UCSD-AML1 (cell line): ENCODE results near the gene ADAMTS9.
"Not testable (repeated sequence)": the region's sequence is repeated elsewhere in the genome, so short reads cannot be mapped to it uniquely, and the experiment has no call there.

ENCODE experiments used
- DNase-seq: peaks from one replicate; lab custom pipeline; 2025; ENCODE audit not compliant: unreplicated experiment; lab: John Stamatoyannopoulos, UW

Gene ADAMTS9

DNA sequence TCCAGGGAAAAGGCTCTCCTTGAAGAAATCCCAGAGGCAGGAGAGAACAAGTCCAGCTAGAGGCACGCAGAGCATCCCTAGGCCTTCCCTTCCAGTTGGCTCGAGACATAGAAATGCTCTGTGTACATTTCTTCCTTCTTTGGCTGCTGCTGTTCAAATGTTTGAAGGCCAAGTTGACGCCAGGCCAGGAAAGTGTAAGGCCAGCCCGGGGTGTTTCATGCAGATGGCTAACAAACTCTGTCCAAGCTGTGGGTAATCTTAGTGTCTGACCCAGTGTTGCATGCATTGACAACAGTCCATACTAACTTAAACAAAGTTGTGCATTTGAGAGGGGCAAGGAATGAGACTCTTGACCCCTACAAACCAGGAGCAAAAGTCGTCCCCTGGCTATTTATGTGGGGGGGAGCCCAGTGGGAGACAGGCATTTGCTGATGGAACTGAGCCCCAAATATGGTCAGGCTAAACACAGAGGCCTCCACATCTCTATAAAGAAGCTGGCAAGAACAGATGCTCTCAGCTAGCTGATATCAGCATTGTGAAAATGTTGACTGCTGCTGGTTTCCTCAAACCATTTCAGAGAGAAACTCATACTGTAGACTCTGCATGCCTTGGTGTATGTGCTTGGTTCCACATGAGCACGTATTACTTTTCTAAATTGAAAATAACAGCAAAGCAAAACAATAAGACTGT, 139.5 kb downstream of the ADAMTS9 start:
- DNase-seq: no peak

- DNase-seq: no peak
Observed at GRCh38 chr3:64546856-64547255, 140.9 kb downstream of the ADAMTS9 start.

DNA sequence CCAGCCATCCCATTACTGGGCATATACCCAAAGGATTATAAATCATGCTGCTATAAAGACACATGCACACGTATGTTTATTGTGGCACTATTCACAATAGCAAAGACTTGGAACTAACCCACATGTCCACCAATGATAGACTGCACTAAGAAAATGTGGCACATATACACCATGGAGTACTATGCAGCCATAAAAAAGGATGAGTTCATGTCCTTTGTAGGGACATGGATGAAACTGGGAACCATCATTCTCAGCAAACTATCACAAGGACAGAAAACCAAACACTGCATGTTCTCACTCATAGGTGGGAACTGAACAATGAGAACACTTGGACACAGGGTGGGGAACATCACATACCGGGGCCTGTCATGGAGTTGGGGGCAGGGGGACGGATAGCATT, 142.6 kb downstream of the ADAMTS9 start:
- not testable (repeated sequence) for DNase-seq

- DNase-seq: no peak
Observed at GRCh38 chr3:64541803-64542202, 146.0 kb downstream of the ADAMTS9 start.

- no peak for DNase-seq
Observed at GRCh38 chr3:64539451-64540196, 148.2 kb downstream of the ADAMTS9 start.

DNA sequence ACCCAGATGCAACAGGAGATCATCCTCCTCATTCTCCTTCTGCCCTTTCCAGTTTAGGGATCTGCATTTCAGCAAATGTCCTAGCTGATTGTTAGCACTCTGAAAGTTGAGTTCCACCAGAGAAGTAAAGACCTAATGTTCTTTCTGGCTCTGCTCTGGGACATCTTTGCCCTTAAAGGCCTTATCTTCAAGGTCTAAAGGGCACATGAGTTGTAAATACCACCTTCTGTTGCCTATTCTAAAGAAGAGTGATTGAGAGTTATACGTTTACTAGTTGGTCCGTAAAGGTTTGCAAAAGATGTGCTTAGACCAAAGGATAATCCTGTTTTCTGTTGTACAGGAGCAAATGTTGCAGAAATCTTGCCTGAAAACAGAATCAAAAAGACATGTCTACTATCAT, 151.6 kb downstream of the ADAMTS9 start:
- no peak for DNase-seq

DNA sequence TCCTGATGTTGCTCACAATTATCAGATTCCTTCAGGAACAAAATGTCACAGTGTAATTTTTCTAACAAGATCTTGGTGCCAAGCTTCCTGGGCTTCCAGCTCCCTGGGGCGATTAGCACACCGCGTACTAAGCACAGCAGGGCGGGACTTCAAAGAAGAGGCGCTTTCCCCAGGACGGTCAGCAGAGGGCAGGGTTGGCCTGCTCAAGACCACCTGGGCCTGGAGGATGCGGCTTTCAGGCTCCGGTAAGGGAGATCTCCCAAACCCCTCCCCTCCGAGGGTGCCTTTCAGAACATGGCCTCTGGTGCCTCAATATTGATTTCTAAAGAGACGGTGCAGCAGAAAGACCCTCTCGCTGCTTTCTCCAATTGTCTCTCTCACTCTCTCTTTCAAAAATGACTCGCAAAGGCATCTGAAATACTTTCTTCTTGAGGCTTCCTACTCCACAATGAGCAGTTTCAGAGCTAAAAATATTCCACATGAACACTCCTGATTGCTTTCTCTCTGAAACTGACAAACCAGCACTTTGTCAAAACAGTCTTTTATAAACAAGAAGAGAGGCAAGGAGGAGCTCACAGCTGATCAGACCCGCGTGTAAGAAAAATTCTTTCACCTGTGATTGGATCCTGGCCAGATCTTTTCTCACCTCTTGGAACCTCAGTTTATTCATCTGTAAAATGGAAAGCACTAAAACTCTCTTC, 154.0 kb downstream of the ADAMTS9 start:
- DNase-seq: peak; percentile 67

GRCh38 chr3:64530434-64531049, 157.3 kb downstream of the ADAMTS9 start:
- DNase-seq: peak; percentile 16

DNA sequence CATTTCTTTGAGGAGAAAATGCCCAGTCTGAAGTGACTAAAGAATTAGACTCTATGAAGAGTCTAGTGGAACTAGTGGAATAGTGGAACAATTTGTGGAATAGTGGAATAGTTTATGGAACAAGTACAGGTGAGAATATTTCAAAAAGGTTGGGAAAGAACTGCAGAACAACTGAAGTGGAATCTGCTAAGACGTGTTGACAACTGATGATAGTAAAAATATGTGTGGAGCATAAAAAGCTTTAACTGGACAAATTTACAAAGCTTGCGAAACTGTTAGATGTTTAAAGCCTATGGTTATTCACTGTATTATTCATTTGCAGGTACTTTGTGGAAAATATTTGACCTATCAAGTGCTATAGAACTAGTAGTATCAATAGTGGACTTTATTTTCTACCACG, 164.5 kb downstream of the ADAMTS9 start:
- DNase-seq: no peak

- DNase-seq: no peak
Observed at GRCh38 chr3:64520334-64520733, 167.5 kb downstream of the ADAMTS9 start.

- DNase-seq: no peak
Observed at GRCh38 chr3:64518950-64519349, 168.8 kb downstream of the ADAMTS9 start.

- no peak for DNase-seq
Observed at GRCh38 chr3:64518496-64518895, 169.3 kb downstream of the ADAMTS9 start.

DNA sequence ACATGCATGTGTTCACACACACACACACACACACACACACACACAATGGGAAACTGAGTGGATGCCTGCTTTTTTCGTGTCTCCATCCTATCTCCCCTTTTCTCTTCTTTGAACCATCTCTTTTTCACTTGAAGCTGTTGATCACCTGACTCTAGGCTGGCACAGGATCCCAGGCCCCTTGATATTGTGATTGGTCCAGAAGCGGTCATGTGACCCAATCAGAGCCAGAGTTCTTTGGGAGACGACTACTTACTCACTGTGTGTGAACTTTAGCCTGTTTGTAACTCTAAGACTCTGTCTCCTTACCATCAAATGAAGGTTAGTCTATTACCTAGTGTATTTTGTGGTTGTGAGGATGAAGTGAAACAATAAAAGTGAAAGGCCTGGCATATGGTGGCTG, 172.9 kb downstream of the ADAMTS9 start:
- no peak for DNase-seq

- no peak for DNase-seq
Observed at GRCh38 chr3:64509206-64509605, 178.6 kb downstream of the ADAMTS9 start.

DNA sequence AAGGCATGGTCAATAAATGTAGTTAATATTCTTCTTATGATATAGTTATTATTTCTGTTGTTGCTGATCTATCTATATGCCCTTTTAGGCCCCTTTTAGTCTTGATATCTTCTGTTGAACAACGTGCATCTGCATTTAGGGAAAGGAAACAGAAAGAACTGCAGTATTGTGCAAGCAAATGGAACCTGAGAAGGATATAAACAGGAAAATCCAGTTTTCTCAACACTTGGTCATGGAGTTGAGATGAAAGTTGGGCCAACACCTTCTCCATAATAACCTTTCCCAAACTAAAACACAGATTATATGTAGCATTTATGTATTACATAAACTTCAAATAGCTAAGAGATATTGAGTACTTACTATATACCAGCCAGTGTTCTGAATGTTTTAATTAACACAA, 179.7 kb downstream of the ADAMTS9 start:
- DNase-seq: no peak

GRCh38 chr3:64506255-64506654, 181.5 kb downstream of the ADAMTS9 start:
- no peak for DNase-seq

- DNase-seq: no peak
Observed at GRCh38 chr3:64505419-64505818, 182.4 kb downstream of the ADAMTS9 start.

DNA sequence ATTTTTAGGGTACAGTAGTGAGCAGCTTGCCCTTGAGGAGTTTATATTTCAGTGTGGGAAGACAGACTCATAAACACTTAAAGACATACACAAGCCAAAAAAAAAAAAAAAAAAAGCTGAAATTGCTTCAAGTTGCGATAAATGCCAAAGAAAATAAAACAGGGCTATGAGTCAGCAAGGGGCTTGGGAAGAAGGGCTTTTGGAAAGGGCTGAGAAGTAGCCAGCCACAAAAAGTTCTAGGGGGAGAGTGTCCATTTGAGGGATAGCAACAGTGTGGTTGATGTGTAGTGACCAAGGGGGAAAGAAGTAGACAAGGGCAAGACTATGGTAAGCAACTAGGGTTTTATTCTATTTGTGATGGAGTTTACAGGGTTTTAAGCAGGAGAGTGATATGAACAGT, 185.5 kb downstream of the ADAMTS9 start:
- no peak for DNase-seq

DNA sequence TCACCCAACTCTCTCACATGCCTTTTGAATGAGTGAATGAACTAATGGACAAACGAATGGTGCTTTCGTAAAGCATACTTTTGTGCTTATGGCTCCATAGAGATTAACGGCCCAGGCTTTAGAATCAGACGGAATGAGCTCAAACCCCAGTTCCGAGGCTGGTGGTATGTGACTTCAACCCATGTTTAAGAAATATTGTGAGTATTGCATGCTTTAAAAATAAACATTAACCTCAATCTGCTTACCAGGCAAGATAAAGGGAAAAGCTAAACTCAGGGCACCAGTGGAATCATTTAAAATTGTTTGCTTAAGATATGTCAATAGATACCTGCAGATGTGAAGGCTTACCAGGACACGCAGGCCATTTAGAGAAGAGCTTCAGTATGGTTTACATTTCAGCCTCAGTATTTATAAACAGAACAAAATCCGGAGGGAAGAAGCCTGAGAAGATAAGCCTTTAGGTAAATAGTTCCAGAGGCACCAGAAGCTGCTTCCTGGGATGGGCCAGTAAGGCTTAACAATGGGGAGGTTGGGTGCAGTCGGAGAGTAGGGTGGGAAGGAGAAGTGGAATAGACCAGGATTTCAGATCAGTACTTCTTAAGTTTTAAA, 186.4 kb downstream of the ADAMTS9 start:
- no peak for DNase-seq

- no peak for DNase-seq
Observed at GRCh38 chr3:64496786-64497490, 190.9 kb downstream of the ADAMTS9 start.
